Dendritic cell treated with granulocyte-macrophage colony-stimulating factor and Interleukin-4, amounts not matched to agents 40 ng/mL and 50 ng/mL, for 4 days (primary cell): Measurements from ENCODE around the gene CDC42EP1.
"Not testable (repeated sequence)": the region's sequence is repeated elsewhere in the genome, so short reads cannot be mapped to it uniquely, and the experiment has no call there.

Experiments
- H3K27ac Mint-ChIP-seq: one replicate; pipeline ENCODE4 v1.8.0; 2022; ENCODE audit warnings: mild to moderate bottlenecking, mixed read lengths
- H3K27me3 Mint-ChIP-seq: one replicate; pipeline ENCODE4 v1.8.0; 2022; ENCODE audit warnings: mild to moderate bottlenecking, mixed read lengths
- H3K36me3 Mint-ChIP-seq: one replicate; pipeline ENCODE4 v1.8.0; 2022; ENCODE audit warnings: low read depth, mixed read lengths
- H3K4me1 Mint-ChIP-seq: one replicate; pipeline ENCODE4 v1.8.0; 2022; ENCODE audit warnings: low read depth, mixed read lengths
- H3K4me3 Mint-ChIP-seq: one replicate; pipeline ENCODE4 v1.8.0; 2022; ENCODE audit warnings: mild to moderate bottlenecking, moderate library complexity, mixed read lengths
- H3K9me3 Mint-ChIP-seq: one replicate; pipeline ENCODE4 v1.8.0; 2022; ENCODE audit warnings: mixed read lengths
- intact Hi-C: fragments of 100-400 bp; cut with micrococcal nuclease; formaldehyde crosslinking; loops from one replicate; pipeline ENCODE4 v1.15.0; 2022

The CDC42EP1 gene

GRCh38 chr22:37601203-37601539, 40.9 kb downstream of the CDC42EP1 start:
- no peak overlapping the region for H3K27ac Mint-ChIP-seq
- H3K9me3 Mint-ChIP-seq = no peaks in the 10 kb centered on the region
- H3K27me3 Mint-ChIP-seq = peaks cover 26% of the 10 kb centered on the region

GRCh38 chr22:37601540-37602442, 41.5 kb downstream of the CDC42EP1 start:
- no peak overlapping the region for H3K27ac Mint-ChIP-seq
- intact Hi-C loops = no loop called here
- H3K36me3 Mint-ChIP-seq = no peaks in the 10 kb centered on the region
- H3K27me3 Mint-ChIP-seq = peaks cover 26% of the 10 kb centered on the region
- H3K4me3 Mint-ChIP-seq = no peak overlapping the region
- no peaks in the 10 kb centered on the region for H3K9me3 Mint-ChIP-seq
- peaks cover 23% of the 10 kb centered on the region for H3K4me1 Mint-ChIP-seq

More at GRCh38 chr22:37601203-37601539, 40.9 kb downstream of the CDC42EP1 start:
- no peak overlapping the region for H3K4me3 Mint-ChIP-seq
- no peaks in the 10 kb centered on the region for H3K36me3 Mint-ChIP-seq
- intact Hi-C loops = no loop called here
- peaks cover 22% of the 10 kb centered on the region for H3K4me1 Mint-ChIP-seq

DNA sequence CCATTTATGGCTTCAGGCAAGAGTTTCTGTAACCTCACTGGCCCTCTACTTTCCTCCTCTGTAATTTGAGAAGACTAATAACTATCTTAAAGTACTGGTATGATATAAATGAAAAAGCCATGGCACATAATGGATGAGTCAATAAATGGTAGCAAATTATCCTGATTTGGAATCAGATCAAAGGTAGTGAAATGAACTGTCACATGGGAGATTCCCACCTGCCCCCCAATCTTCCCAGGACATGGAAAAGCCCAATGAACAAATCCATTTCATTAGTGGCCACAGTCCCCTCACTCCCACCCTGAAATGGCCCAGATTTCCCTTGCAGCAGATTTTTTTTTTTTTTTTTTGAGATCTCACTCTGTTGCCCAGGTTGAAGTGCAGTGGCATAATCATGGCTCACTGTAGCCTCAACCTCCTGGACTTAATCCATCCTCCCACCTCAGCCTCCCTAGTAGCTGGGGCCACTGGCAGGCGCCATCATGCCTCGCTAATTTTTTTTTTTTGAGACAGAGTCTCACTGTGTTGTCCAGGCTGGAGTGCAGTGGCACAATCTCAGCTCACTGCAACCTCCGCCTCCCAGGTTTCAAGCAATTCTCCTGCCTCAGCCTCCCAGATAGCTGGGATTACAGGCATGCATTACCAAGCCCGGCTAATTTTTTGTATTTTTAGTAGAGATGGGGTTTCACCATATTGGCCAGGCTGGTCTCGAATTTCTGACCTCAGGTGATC, 42.4 kb downstream of the CDC42EP1 start:
- H3K36me3 Mint-ChIP-seq, intact Hi-C loops, H3K27ac Mint-ChIP-seq, H3K9me3 Mint-ChIP-seq, H3K4me3 Mint-ChIP-seq: not testable (repeated sequence)
- Mint-ChIP-seq H3K4me1 (peaks cover 31% of the 10 kb centered on the region), H3K27me3 (peaks cover 26% of the 10 kb centered on the region)

GRCh38 chr22:37604074-37604473, 43.8 kb downstream of the CDC42EP1 start:
- Mint-ChIP-seq H3K27me3 (peaks cover 26% of the 10 kb centered on the region), H3K9me3 (no peaks in the 10 kb centered on the region), H3K4me3 (no peak overlapping the region), H3K27ac (no peak overlapping the region), H3K36me3 (peaks cover under 1% of the 10 kb centered on the region), H3K4me1 (peaks cover 36% of the 10 kb centered on the region)
- intact Hi-C loops = no loop called here

- Mint-ChIP-seq H3K9me3 (no peaks in the 10 kb centered on the region), H3K4me1 (peaks cover 39% of the 10 kb centered on the region), H3K4me3 (no peak overlapping the region), H3K36me3 (peaks cover 8% of the 10 kb centered on the region), H3K27me3 (peaks cover 26% of the 10 kb centered on the region), H3K27ac (no peak overlapping the region)
- intact Hi-C loops = no loop called here
Observed at GRCh38 chr22:37604875-37605274, 44.6 kb downstream of the CDC42EP1 start.

DNA sequence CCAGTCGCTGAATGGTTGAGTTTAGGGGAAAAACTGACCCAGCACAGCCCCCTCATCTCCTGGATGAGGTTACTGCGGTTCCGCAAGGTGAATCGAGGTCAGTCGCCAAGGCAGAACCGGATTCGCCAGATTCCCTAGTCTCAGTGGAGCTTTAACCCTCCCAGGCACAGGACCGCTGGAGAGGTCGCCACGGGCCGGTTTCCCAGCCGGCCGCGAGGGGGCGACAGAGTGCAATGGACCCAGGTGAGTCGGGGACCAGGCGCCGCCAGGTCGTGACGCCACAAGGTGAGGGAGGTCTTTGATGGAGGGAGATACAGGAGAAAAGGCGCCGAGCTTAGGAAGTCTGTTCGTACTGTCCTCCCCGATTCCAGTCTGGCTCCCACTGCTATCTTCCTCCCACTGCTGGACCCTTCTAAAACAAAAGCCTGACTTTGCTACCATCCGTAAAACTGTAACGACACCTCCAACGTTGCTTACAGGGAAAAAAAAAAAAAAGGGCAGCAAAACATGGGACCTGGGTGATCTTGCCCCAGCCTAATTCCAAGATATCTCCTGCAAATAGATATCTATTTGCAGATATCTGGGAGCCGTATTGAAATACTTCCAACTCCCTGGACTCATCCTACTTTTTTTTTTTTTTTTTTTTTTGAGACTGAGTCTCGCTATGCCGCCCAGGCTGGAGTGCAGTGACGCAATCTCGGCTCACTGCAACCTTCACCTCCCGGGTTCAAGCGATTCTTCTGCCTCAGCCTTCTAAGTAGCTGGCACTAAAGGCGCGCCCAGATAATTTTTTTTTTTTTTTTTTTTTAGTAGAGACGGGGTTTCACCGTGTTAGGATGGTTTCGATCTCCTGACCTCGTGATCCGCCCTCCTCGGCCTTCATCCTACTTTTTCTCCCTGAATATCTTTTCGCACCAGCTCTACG, 47.0 kb downstream of the CDC42EP1 start:
- intact Hi-C loops = no loop called here
- Mint-ChIP-seq H3K27me3 (peaks cover 16% of the 10 kb centered on the region), H3K4me1 (peaks cover 45% of the 10 kb centered on the region), H3K4me3 (peak overlapping the region; percentile 90), H3K27ac (peak overlapping the region; percentile 91), H3K36me3 (peaks cover 8% of the 10 kb centered on the region), H3K9me3 (no peaks in the 10 kb centered on the region)

GRCh38 chr22:37607935-37608476, 47.7 kb downstream of the CDC42EP1 start:
- H3K4me3 Mint-ChIP-seq = peak overlapping the region; percentile 90
- peaks cover 11% of the 10 kb centered on the region for H3K27me3 Mint-ChIP-seq
- peaks cover 50% of the 10 kb centered on the region for H3K4me1 Mint-ChIP-seq
- H3K36me3 Mint-ChIP-seq = peaks cover 14% of the 10 kb centered on the region
- intact Hi-C loops = no loop called here
- H3K27ac Mint-ChIP-seq = peak overlapping the region; percentile 91
- H3K9me3 Mint-ChIP-seq = no peaks in the 10 kb centered on the region

GRCh38 chr22:37608477-37609239, 48.4 kb downstream of the CDC42EP1 start, which contains the start of gene GGA1:
Gene GGA1, plus strand, starts transcription at chr22:37608834. Its CDS starts 27 bp downstream, at chr22:37608861.
- Mint-ChIP-seq H3K27ac (peak within 1 kb of the TSS; percentile 91), H3K4me1 (peaks cover 57% of the 10 kb centered on the region), H3K9me3 (no peaks in the 10 kb centered on the region)

GRCh38 chr22:37609240-37610152, 49.2 kb downstream of the CDC42EP1 start:
- Mint-ChIP-seq H3K27ac (peak overlapping the region; percentile 91), H3K27me3 (peaks cover 7% of the 10 kb centered on the region), H3K9me3 (no peaks in the 10 kb centered on the region)

More at GRCh38 chr22:37608477-37609239, 48.4 kb downstream of the CDC42EP1 start, which contains the start of gene GGA1:
- intact Hi-C loops = no loop called here
- Mint-ChIP-seq H3K36me3 (peaks cover 20% of the 10 kb centered on the region), H3K27me3 (peaks cover 10% of the 10 kb centered on the region), H3K4me3 (peak within 1 kb of the TSS; percentile 90)

DNA sequence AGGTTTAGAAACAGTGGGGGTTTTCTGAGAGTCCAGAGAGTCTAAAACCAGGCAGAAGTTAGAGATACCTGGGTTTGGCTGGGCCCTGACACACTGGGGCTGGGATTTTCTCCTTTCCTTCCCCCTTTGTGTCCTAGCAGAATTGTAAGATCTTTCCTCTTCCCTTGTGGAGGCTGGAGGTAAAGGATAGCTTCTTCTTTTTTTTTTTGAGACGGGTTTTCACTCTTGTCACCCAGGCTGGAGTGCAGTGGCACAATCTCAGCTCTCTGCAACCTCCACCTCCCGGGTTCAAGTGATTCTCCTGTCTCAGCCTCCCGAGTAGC, 49.8 kb downstream of the CDC42EP1 start:
- H3K36me3 Mint-ChIP-seq = peaks cover 35% of the 10 kb centered on the region
- peak overlapping the region; percentile 91 for H3K27ac Mint-ChIP-seq
- H3K9me3 Mint-ChIP-seq, intact Hi-C loops, H3K27me3 Mint-ChIP-seq: not testable (repeated sequence)
- H3K4me3 Mint-ChIP-seq = peak overlapping the region; percentile 90
- peaks cover 56% of the 10 kb centered on the region for H3K4me1 Mint-ChIP-seq

More at GRCh38 chr22:37609240-37610152, 49.2 kb downstream of the CDC42EP1 start:
- Mint-ChIP-seq H3K4me3 (peak overlapping the region; percentile 90), H3K36me3 (peaks cover 29% of the 10 kb centered on the region), H3K4me1 (peaks cover 61% of the 10 kb centered on the region)
- intact Hi-C loops = no loop called here

GRCh38 chr22:37610480-37611129, 50.3 kb downstream of the CDC42EP1 start:
- Mint-ChIP-seq H3K4me3 (peak overlapping the region; percentile 90), H3K27ac (peak overlapping the region; percentile 91), H3K27me3 (no peaks in the 10 kb centered on the region), H3K4me1 (peaks cover 56% of the 10 kb centered on the region), H3K9me3 (no peaks in the 10 kb centered on the region), H3K36me3 (peaks cover 40% of the 10 kb centered on the region)
- intact Hi-C loops = no loop called here

- intact Hi-C loops = no loop called here
- Mint-ChIP-seq H3K9me3 (no peaks in the 10 kb centered on the region), H3K27ac (peak overlapping the region; percentile 91), H3K27me3 (no peaks in the 10 kb centered on the region), H3K4me1 (peaks cover 56% of the 10 kb centered on the region), H3K4me3 (peak overlapping the region; percentile 90), H3K36me3 (peaks cover 46% of the 10 kb centered on the region)
Observed at GRCh38 chr22:37611207-37611606, 50.9 kb downstream of the CDC42EP1 start.
